Stimulated activated CD8-positive, alpha-beta memory T cell treated with anti-CD3 and anti-CD28 coated beads, Interleukin-12 subunit alpha, Interleukin-12 subunit beta, amount 100 ng/mL, for 4 hours (primary cell): Measurements from ENCODE around the gene TMEM132C.

Experiments used
- DNase-seq: peaks from one replicate; pipeline ENCODE4 v3.0.0-alpha.2; 2020; ENCODE audit warnings: low read depth

TMEM132C gene

GRCh38 chr12:128612150-128612850 lies 345.3 kb downstream of the TMEM132C start:
- no peak for DNase-seq

DNA sequence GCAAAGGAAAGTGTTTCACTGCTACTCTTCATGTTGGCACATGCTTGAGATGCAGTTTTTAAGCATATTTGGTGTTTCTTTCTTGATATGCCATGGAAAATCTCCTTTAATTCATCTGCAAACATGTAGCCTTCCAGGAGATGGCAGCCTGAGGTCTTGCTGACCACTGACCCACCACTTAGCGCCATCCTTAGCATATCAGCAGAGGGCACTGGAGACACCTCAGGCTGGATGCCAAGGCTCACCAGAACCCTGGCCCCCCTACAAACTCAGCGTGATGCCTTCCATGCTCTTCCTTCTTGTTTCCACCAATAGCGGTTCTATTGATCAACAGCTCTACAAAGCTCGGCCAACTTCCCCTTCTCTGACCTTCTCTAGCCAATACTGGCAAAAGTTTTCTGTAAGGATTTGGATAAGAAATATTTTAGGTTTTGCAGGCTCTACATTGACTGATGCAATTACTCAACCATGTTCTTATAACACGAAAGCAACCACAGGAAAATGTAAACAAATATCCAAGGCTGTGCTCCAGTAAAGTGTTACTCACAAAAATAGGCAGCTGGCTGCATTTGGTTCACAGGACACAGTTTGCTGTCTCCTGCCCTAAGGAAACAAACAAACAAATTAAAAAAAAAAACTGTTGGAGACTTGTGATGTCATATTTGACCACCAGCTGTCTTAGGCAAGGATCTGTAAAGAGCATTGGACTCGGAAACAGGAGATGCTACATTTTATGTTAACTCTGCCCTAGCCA lies 347.0 kb downstream of the TMEM132C start:
- no peak for DNase-seq

DNA sequence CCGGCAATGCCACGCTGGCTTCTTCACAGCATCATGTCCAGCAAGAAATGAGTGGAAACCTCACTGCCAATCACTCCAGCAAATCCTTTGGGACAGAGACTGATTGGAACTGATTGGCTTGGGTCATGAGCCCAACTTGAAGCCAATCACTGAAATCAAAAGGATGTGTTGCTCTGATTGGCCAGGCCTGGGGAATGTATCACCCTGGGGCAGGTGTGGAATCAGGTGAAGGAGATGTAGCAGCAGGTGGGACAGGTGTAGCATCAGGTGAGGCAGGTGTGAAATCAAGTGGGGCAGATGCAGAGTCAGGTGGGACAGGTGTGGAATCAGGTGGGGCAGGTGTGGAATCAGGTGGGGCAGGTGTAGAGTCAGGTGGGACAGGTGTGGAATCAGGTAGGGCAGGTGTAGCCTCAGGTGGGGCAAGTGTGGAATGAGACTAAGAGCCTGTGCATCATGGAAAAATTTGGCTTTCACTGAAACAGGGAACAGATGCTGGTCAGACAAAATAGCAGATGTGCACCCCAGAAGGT lies 350.4 kb downstream of the TMEM132C start:
- no peak for DNase-seq

GRCh38 chr12:128619263-128619662 lies 352.3 kb downstream of the TMEM132C start:
- no peak for DNase-seq

- DNase-seq: no peak
These were observed 354.3 kb downstream of the TMEM132C start for GRCh38 chr12:128621304-128621703.

DNA sequence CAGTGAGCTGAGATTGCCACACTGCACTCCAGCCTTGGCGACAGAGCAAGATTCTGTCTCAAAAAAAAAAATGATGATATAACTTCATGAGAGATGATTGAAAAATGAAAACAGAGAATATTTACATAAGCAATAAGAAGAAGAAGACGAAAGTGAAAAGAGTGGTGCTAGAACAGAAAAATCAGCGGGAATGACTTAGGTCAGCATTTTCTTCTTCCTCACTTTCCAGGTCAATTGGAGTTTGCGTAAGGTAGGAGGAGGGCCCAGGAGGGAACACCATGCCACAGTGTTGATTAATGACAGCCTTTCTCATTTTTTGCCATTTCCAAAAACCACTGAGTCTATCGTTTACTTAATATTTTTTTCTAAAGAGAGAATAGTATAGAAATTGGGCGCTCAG lies 356.8 kb downstream of the TMEM132C start:
- no peak for DNase-seq

GRCh38 chr12:128626808-128627320 lies 359.9 kb downstream of the TMEM132C start:
- no peak for DNase-seq

GRCh38 chr12:128627659-128628058 lies 360.7 kb downstream of the TMEM132C start:
- DNase-seq: no peak

GRCh38 chr12:128629979-128630378 lies 363.0 kb downstream of the TMEM132C start:
- no peak for DNase-seq

DNA sequence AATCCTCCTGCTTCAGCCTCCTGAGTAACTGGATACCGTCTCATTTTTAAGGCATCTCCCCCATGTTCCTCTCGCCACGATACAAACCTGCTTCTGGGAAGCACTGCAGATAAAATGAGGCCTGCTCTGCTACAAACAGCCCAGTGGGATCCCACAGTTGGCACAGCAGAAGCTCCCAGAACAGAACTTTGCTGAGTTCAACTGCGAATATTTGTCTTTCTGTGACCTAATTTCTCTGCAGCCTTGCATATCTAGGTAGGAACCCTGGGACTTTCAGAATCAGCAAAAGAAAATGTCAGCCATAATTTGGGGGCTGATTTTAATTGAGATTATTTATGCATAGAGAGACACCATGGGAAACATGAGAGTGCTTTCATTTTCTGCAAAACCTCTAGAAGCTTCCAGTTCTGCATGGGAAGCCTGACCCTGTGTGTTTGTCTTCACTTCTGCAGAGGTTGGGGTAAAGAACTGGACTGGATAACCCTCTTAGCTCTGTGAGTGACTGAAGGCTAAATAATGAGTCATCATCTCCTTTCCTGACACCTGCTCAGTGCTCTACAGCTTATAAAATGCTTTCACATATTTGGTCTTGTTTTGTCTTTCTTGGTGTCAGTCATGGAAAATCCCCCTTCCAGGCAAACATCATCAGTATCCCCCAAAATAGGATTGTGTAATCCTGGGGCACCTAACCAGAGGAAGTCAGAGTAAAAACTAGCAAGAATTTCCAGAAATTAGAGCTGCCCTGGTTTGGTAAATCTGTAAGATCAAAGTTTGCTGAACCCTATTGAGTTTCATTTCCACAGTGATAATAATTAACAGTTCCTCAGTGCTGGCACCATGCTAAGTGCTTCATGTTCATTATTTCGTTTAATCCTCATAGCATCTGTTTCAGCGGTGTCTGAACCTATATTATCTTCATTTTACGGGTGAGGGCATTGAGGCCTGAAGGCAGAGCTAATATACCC lies 371.0 kb downstream of the TMEM132C start:
- no peak for DNase-seq

DNA sequence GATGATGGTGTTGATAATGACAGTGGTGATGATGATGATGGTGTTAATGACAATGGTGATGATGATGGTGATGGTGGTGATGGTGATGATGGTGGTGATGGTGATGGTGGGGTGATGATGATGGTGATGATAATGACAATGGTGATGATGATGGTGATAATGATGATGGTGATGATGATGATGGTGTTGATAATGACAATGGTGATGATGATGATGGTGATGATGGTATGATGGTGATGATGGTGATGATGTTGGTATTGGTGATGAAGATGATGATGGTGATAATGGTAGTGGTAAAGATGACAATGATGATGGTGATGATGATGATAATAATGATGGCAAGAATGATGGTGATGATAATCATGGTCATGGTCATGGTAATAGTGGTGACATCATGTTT lies 372.1 kb downstream of the TMEM132C start:
- DNase-seq: no peak

- DNase-seq: no peak
These were observed 376.2 kb downstream of the TMEM132C start for GRCh38 chr12:128643155-128643554.

DNA sequence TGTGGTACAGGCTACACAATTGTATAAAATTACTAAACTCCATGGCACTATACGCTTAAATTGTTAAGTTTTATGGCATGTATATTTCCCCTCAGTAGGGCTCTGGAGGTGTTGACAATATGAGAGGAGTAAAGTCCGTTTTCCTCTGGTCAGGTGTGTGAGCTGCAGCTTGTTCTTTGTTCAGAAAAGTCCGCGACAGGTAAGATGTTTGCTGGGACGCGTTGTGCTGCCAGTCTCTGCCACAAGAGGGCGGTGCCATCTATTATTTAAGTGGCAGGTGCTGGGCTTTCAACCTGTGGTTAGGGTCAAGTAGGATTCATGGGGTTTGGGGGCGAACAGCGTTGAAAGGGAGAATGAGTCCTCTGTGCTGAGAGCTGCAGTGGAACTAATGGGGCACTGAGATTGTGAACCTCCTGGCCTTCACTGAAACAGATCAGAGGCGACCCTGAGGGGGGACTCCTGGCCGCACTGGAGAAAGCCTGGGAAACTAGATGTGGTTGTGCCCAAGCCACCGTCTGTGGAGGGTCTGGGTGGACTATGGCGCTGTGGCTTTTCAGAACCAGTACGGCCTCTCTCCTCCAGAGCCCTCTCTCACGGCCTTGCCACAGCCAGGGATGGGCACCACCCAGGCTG lies 377.8 kb downstream of the TMEM132C start:
- DNase-seq: no peak

DNA sequence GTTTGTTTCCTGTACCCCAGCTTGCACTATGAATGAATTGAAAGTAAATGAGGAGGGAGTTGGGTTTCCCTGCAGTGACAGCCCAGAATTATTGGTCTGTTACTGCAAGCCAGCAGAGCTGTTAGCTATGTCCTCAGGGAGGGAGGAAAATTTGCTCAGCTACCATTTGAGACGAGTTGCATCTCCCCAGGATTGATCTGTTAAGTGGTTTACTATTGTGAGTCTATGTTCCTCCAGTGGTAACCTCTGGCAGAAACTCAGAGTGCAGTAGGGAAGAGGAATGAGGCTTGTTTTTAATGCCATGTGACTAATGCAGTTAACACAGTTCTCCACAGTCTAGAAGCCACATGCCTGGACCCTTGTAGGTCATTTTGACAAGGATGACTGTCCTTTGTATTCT lies 382.9 kb downstream of the TMEM132C start:
- DNase-seq: no peak

- DNase-seq: no peak
These were observed 385.3 kb downstream of the TMEM132C start for GRCh38 chr12:128652136-128652751.

DNA sequence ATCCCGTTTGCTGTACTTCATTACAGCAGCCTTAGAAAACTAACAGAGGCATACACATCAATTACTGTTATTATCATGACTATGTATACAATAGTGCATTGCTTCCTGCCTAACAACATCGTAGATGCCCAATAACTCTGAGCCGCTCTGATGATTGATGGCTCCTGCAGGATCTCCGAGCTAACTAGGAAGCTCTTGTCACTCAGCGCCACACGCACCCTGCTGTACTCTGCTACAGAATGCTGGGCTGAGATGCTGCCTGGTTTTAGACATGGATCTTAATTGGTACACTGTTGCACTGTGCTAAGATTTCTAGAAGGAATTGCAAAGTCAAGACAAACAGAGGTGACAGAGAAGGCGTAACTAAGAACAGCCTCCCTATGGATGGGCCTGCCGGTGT lies 387.5 kb downstream of the TMEM132C start:
- DNase-seq: no peak

- DNase-seq: no peak
These were observed 390.4 kb downstream of the TMEM132C start for GRCh38 chr12:128657378-128657777.

GRCh38 chr12:128660532-128661225 lies 393.7 kb downstream of the TMEM132C start:
- no peak for DNase-seq

GRCh38 chr12:128661226-128661569 lies 394.2 kb downstream of the TMEM132C start:
- DNase-seq: no peak

DNA sequence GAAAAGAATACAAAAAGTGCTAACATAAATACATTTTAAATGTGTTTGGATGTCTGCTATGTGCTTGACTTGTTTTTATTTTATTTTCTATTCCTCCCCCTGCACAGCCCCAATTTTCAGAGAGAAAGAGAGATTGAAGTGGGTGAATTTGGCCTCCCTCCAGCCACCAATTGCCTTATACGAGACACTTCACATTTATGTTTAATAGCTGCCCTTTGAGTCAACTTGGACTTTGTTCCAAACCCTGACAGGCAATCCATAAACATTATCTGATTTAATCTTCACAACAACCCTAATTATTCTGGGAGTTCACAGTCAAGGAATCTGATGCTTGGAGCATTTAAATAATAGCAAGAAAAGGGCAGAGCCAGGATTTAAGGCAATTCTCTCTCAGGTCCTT lies 395.1 kb downstream of the TMEM132C start:
- DNase-seq: no peak

DNA sequence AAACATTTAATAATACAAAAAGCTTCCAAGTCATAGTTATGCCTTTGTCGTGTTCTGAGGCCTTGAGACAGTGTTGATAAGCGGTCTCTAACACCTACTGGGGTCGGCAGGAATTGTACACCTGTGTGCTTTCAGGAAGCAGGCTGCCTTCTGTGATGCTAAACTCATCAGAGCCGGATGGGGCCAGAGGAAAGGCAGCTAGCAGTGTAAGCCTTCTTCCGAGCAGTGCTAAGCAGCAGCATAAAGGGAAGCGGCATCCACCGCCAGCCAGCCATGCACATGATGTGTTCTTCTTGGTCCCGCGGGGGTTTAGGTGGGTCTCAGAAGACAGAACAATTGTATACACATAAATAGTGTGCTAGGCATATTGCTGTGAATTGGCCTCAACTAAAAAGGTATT lies 397.5 kb downstream of the TMEM132C start:
- DNase-seq: no peak
